WI38 (cell line): ENCODE data around the gene ARHGAP26.

Source experiments
- H3K4me3 ChIP-seq: 2 replicates; pipeline ENCODE4 v1.5.1; 2011; ENCODE audit warnings: low read depth, mild to moderate bottlenecking, control low read depth, low read length
- TF ChIP-seq, protein P1 (sequence below): IDR thresholded peaks from 2 replicates; pipeline ENCODE4 v1.5.1; 2012; ENCODE audit warnings: low read depth, mild to moderate bottlenecking, control low read depth, low read length

Gene ARHGAP26

GRCh38 chr5:142826741-142827492, 56.7 kb downstream of the ARHGAP26 start:
- no peak overlapping the region for H3K4me3 ChIP-seq
- TF ChIP-seq, protein P1, sequence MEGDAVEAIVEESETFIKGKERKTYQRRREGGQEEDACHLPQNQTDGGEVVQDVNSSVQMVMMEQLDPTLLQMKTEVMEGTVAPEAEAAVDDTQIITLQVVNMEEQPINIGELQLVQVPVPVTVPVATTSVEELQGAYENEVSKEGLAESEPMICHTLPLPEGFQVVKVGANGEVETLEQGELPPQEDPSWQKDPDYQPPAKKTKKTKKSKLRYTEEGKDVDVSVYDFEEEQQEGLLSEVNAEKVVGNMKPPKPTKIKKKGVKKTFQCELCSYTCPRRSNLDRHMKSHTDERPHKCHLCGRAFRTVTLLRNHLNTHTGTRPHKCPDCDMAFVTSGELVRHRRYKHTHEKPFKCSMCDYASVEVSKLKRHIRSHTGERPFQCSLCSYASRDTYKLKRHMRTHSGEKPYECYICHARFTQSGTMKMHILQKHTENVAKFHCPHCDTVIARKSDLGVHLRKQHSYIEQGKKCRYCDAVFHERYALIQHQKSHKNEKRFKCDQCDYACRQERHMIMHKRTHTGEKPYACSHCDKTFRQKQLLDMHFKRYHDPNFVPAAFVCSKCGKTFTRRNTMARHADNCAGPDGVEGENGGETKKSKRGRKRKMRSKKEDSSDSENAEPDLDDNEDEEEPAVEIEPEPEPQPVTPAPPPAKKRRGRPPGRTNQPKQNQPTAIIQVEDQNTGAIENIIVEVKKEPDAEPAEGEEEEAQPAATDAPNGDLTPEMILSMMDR, result no peak

DNA sequence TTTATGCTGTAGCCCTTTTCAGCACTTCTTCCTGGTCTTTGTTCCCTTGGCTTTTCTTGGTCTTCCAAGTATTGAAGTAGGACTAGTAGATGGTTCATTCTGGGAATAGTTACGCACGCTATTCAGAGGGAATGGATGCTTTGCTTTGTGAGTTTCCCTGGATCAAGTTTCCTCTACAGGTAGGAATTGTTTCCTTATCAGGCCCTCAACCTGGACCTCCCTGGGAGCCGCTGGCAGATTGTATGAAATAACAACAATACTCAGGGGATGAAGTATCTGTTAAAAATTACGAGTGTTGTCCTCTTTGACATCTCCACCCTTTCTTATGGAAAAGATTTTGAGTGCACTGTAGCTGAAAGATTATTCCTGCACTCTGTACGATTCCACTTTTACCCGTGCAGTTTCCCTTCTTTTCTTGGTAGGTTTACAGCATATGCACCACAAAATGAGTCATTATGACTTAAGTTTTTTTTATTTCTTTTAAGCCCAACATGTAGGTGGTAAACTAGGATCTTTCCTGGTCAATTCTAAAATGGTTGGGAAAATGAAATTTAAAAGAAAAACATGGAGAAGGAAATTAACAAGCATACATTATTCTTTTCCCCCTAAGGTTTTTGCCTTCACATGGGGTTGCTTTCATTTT, 57.9 kb downstream of the ARHGAP26 start:
- no peak overlapping the region for H3K4me3 ChIP-seq
- TF ChIP-seq, protein P1, result no peak

GRCh38 chr5:142828797-142829535, 58.8 kb downstream of the ARHGAP26 start:
- TF ChIP-seq, protein P1, result no peak
- H3K4me3 ChIP-seq, result no peak overlapping the region

GRCh38 chr5:142829801-142830220, 59.6 kb downstream of the ARHGAP26 start:
- no peak overlapping the region for H3K4me3 ChIP-seq
- TF ChIP-seq, protein P1, result no peak

GRCh38 chr5:142830241-142831008, 60.2 kb downstream of the ARHGAP26 start:
- no peak overlapping the region for H3K4me3 ChIP-seq

GRCh38 chr5:142831009-142831383, 60.8 kb downstream of the ARHGAP26 start:
- H3K4me3 ChIP-seq, result no peak overlapping the region
- TF ChIP-seq, protein P1, result no peak

More at GRCh38 chr5:142830241-142831008, 60.2 kb downstream of the ARHGAP26 start:
- TF ChIP-seq, protein P1, result no peak
